Gastrocnemius medialis (tissue), 4 donors: ENCODE results near the gene RPN2. TPM values are rescaled to one million over a fixed set of nuclear protein-coding genes. Genes with fewer than 3 reads are reported as not detected.

ENCODE experiments used
- ATAC-seq, 2 donors: fragments of 150-250 bp; one replicate each; pipeline ENCODE4 v1.9.1; 2016
- DNase-seq, 2 donors: peaks; one replicate each; pipeline ENCODE4 v3.0.0-alpha.2; 2019
- H3K27ac ChIP-seq, 4 donors: fragments of 200-600 bp; sonication (generic); 1 replicate in 1 of 4; 2 replicates in 3 of 4; pipeline ENCODE4 v1.5.1; 2016 to 2018; ENCODE audit warnings: mild to moderate bottlenecking in 2 of 4, moderate library complexity in 1 of 4
- H3K27me3 ChIP-seq, 3 donors: fragments of 200-600 bp; sonication (generic) in 2 of 3; 1 replicate in 1 of 3; 2 replicates in 2 of 3; pipeline versions ENCODE4 v1.5.1 to v1.6.0; 2016 to 2019; ENCODE audit warnings: mild to moderate bottlenecking in 1 of 3, moderate library complexity in 1 of 3
- H3K36me3 ChIP-seq, 2 donors: fragments of 200-600 bp; sonication (generic) in 1 of 2; one replicate each; pipeline ENCODE4 v1.5.1; 2017 to 2018
- H3K4me1 ChIP-seq, 2 donors: fragments of 200-600 bp; sonication (generic) in 1 of 2; one replicate each; pipeline ENCODE4 v1.5.1; 2016 to 2017; ENCODE audit warnings: mild to moderate bottlenecking in 2 of 2
- H3K4me3 ChIP-seq, 4 donors: fragments of 200-600 bp; sonication (generic) in 3 of 4; 1 replicate in 1 of 4; 2 replicates in 3 of 4; pipeline ENCODE4 v1.5.1; 2016 to 2019; ENCODE audit warnings: mild to moderate bottlenecking in 2 of 4
- H3K9me3 ChIP-seq, 3 donors: fragments of 200-600 bp; sonication (generic) in 2 of 3; 1 replicate in 1 of 3; 2 replicates in 2 of 3; pipeline ENCODE4 v1.5.1; 2016 to 2019
- CTCF ChIP-seq, 5 experiments: fragments of 450-650 bp in 3 of 5; fragments of 200-600 bp in 2 of 5; sonication (generic) in 2 of 5; IDR thresholded peaks in 4 of 5; conservative IDR thresholded peaks in 1 of 5; 1 replicate in 4 of 5; 2 replicates in 1 of 5; pipeline ENCODE4 v1.5.1; 2016 to 2019; ENCODE audit warnings: antibody characterized with exemption in 5 of 5, mild to moderate bottlenecking in 3 of 5, moderate library complexity in 3 of 5
- POLR2A ChIP-seq, 2 donors: fragments of 450-650 bp; IDR thresholded peaks; one replicate each; pipeline ENCODE4 v1.6.1; 2017; ENCODE audit warnings: antibody characterized with exemption in 2 of 2, mild to moderate bottlenecking in 2 of 2, moderate library complexity in 2 of 2
- in situ Hi-C, 4 donors: fragments of 200-750 bp; cut with MboI; loops; one replicate each; pipeline versions ENCODE4 v1.15.0 to v1.8.0; 2017; ENCODE audit warnings: low sequenced_read_pairs in 4 of 4
- intact Hi-C: fragments of 100-400 bp; cut with DNase I; formaldehyde crosslinking; loops from one replicate; pipeline ENCODE4 v1.15.1; 2023; ENCODE audit warnings: low total_unique reads
- total RNA-seq, 4 donors: library from RNA; depleted of rRNA; stranded (reverse); fragments of >200 nt; gene quantifications; one replicate each; pipeline versions ENCODE4 v1.1.0 to v1.2.3, GENCODE V29; 2016

RPN2 gene
- total RNA-seq, 4 donors from 2014 or later: 85.7 to 132 (median 127) TPM

- Histone ChIP-seq H3K9me3 (no peaks in the 10 kb centered on the region), H3K27ac (peak overlapping the region in 3 of 4 donors; percentile 62 to 64 (median 63)), H3K36me3 (peaks cover 0 to 37% of the 10 kb centered on the region in 2 donors), H3K4me1 (peaks cover 22 to 29% of the 10 kb centered on the region in 2 donors), H3K4me3 (no peak overlapping the region), H3K27me3 (no peaks in the 10 kb centered on the region)
- intact Hi-C loops (no loop called here), in situ Hi-C loops (no loop called here)
- no peak for TF ChIP-seq POLR2A (IDR thresholded peaks at IDR 0.05)
- TF ChIP-seq CTCF (IDR thresholded peaks at IDR 0.05 in 4 of 5, conservative IDR thresholded peaks at IDR 0.05 in 1 of 5): no peak
- no peak for DNase-seq
- no peak for ATAC-seq
Measured at GRCh38 chr20:37200376-37200775, 21.2 kb downstream of the RPN2 start.

GRCh38 chr20:37200926-37201826, 22.0 kb downstream of the RPN2 start:
- H3K27me3 ChIP-seq: no peaks in the 10 kb centered on the region
- ATAC-seq (no peak), DNase-seq (no peak)
- H3K4me1 ChIP-seq: peaks cover 22 to 26% of the 10 kb centered on the region in 2 donors
- TF ChIP-seq POLR2A (IDR thresholded peaks at IDR 0.05) (no peak), CTCF (IDR thresholded peaks at IDR 0.05 in 4 of 5, conservative IDR thresholded peaks at IDR 0.05 in 1 of 5) (no peak)
- no peaks in the 10 kb centered on the region for H3K9me3 ChIP-seq
- H3K4me3 ChIP-seq: no peak overlapping the region
- H3K27ac ChIP-seq: peak overlapping the region in 1 of 4 donors; percentile 40
- in situ Hi-C loops (no loop called here), intact Hi-C loops (no loop called here)
- H3K36me3 ChIP-seq: peaks cover 0 to 44% of the 10 kb centered on the region in 2 donors

- Histone ChIP-seq H3K4me3 (no peak overlapping the region), H3K4me1 (peaks cover 22 to 26% of the 10 kb centered on the region in 2 donors), H3K36me3 (peaks cover 0 to 50% of the 10 kb centered on the region in 2 donors), H3K27me3 (no peaks in the 10 kb centered on the region), H3K27ac (no peak overlapping the region), H3K9me3 (no peaks in the 10 kb centered on the region)
- ATAC-seq (no peak), DNase-seq (no peak)
- intact Hi-C loops (no loop called here), in situ Hi-C loops (no loop called here)
- TF ChIP-seq CTCF (IDR thresholded peaks at IDR 0.05 in 4 of 5, conservative IDR thresholded peaks at IDR 0.05 in 1 of 5) (no peak), POLR2A (IDR thresholded peaks at IDR 0.05) (no peak)
Measured at GRCh38 chr20:37201827-37202162, 22.7 kb downstream of the RPN2 start.

- ATAC-seq: no peak
- peaks cover 0 to 56% of the 10 kb centered on the region in 2 donors for H3K36me3 ChIP-seq
- H3K9me3 ChIP-seq: no peaks in the 10 kb centered on the region
- in situ Hi-C loops (no loop called here), intact Hi-C loops (no loop called here)
- H3K4me3 ChIP-seq: no peak overlapping the region
- no peaks in the 10 kb centered on the region for H3K27me3 ChIP-seq
- no peak overlapping the region for H3K27ac ChIP-seq
- H3K4me1 ChIP-seq: peaks cover 22 to 25% of the 10 kb centered on the region in 2 donors
- TF ChIP-seq CTCF (IDR thresholded peaks at IDR 0.05 in 4 of 5, conservative IDR thresholded peaks at IDR 0.05 in 1 of 5): peak; percentile 33 to 70 (median 51)
- no peak for TF ChIP-seq POLR2A (IDR thresholded peaks at IDR 0.05)
- DNase-seq: no peak
Measured at GRCh38 chr20:37202267-37202943, 23.3 kb downstream of the RPN2 start.
